ENCODE data around the gene TBC1D1.

- TF ChIP-seq CTCF (IDR thresholded peaks at IDR 0.05 in 8 of 11, conservative IDR thresholded peaks at IDR 0.05 in 3 of 11) (no peak), POLR2AphosphoS5 (IDR thresholded peaks at IDR 0.05) (no peak), POLR2A (IDR thresholded peaks at IDR 0.05) (no peak)
Observed at GRCh38 chr4:37971202-37971601, 80.3 kb downstream of the TBC1D1 start.

Data from spleen (tissue), 7 donors.